Measurements from ENCODE around the gene PRSS22.

PRSS22 gene

GRCh38 chr16:2882650-2883457 lies 24.9 kb upstream of the PRSS22 start, which contains the start of gene FLYWCH2:
Gene FLYWCH2 (plus strand): TSS chr16:2883215. CDS start chr16:2896450, 13,235 bp downstream.
- Histone ChIP-seq H3K79me2 (ENCODE audit: insufficient read depth, low read length) (peaks cover 4% of the 10 kb centered on the region; the same call in 1 of the 2 replicates), H3K36me3 (ENCODE audit: low read length) (no peaks in the 10 kb centered on the region), H3K4me3 (ENCODE audit: insufficient read depth, low read length, poor library complexity, severe bottlenecking) (peak within 1 kb of the TSS; percentile 94), H3K27me3 (ENCODE audit: low read length) (no peaks in the 10 kb centered on the region), H3K27ac (ENCODE audit: low read depth, low read length) (no peak within 1 kb of the TSS), H3K9ac (ENCODE audit: low read length) (peak within 1 kb of the TSS; percentile 89), H2AFZ (ENCODE audit: low read depth, low read length, severe bottlenecking) (peak within 1 kb of the TSS; percentile 91), H3K4me2 (ENCODE audit: low read depth, low read length, poor library complexity, severe bottlenecking) (peak within 1 kb of the TSS; percentile 82), H4K20me1 (ENCODE audit: low read depth, low read length) (no peaks in the 10 kb centered on the region), H3K9me3 (ENCODE audit: insufficient read depth, low read length) (peaks cover 10% of the 10 kb centered on the region), H3F3A (ENCODE audit: insufficient read depth) (no peaks in the 10 kb centered on the region), H3K9me2 (replicated peaks; ENCODE audit: insufficient read depth, low read length) (no peaks in the 10 kb centered on the region)
- TF ChIP-seq EZH2phosphoT487 (conservative IDR thresholded peaks at IDR 0.05; ENCODE audit: low read length) (no peak), CTCF (IDR thresholded peaks at IDR 0.05; ENCODE audit: insufficient read depth, low read length, poor library complexity, severe bottlenecking) (no peak)

- peak overlapping the region; percentile 89 for H3K9ac ChIP-seq (ENCODE audit: low read length)
- no peaks in the 10 kb centered on the region for H4K20me1 ChIP-seq (ENCODE audit: low read depth, low read length)
- peak overlapping the region; percentile 94 for H3K4me3 ChIP-seq (ENCODE audit: insufficient read depth, low read length, poor library complexity, severe bottlenecking)
- H3K9me3 ChIP-seq (ENCODE audit: insufficient read depth, low read length), result peaks cover 10% of the 10 kb centered on the region
- no peaks in the 10 kb centered on the region for H3F3A ChIP-seq (ENCODE audit: insufficient read depth)
- no peaks in the 10 kb centered on the region for H3K9me2 ChIP-seq (replicated peaks; ENCODE audit: insufficient read depth, low read length)
- H3K27ac ChIP-seq (ENCODE audit: low read depth, low read length), result no peak overlapping the region
- TF ChIP-seq EZH2phosphoT487 (conservative IDR thresholded peaks at IDR 0.05; ENCODE audit: low read length) (no peak), CTCF (IDR thresholded peaks at IDR 0.05; ENCODE audit: insufficient read depth, low read length, poor library complexity, severe bottlenecking) (no peak)
- no peaks in the 10 kb centered on the region for H3K27me3 ChIP-seq (ENCODE audit: low read length)
- peak overlapping the region; percentile 74 for H3K4me2 ChIP-seq (ENCODE audit: low read depth, low read length, poor library complexity, severe bottlenecking)
- H3K36me3 ChIP-seq (ENCODE audit: low read length), result no peaks in the 10 kb centered on the region
- H2AFZ ChIP-seq (ENCODE audit: low read depth, low read length, severe bottlenecking), result peak overlapping the region; percentile 91
- H3K79me2 ChIP-seq (ENCODE audit: insufficient read depth, low read length), result peaks cover 4% of the 10 kb centered on the region; the same call in 1 of the 2 replicates
These were observed 24.0 kb upstream of the PRSS22 start for GRCh38 chr16:2881783-2882649.

- Histone ChIP-seq H3K9ac (ENCODE audit: low read length) (no peak overlapping the region), H2AFZ (ENCODE audit: low read depth, low read length, severe bottlenecking) (no peak overlapping the region), H3K27me3 (ENCODE audit: low read length) (no peaks in the 10 kb centered on the region), H3K9me3 (ENCODE audit: insufficient read depth, low read length) (peaks cover 10% of the 10 kb centered on the region), H3K4me3 (ENCODE audit: insufficient read depth, low read length, poor library complexity, severe bottlenecking) (no peak overlapping the region), H3K79me2 (ENCODE audit: insufficient read depth, low read length) (peaks cover 4% of the 10 kb centered on the region; the same call in 1 of the 2 replicates), H3K36me3 (ENCODE audit: low read length) (no peaks in the 10 kb centered on the region), H3F3A (ENCODE audit: insufficient read depth) (no peaks in the 10 kb centered on the region), H3K9me2 (replicated peaks; ENCODE audit: insufficient read depth, low read length) (no peaks in the 10 kb centered on the region), H4K20me1 (ENCODE audit: low read depth, low read length) (no peaks in the 10 kb centered on the region), H3K4me2 (ENCODE audit: low read depth, low read length, poor library complexity, severe bottlenecking) (no peak overlapping the region), H3K27ac (ENCODE audit: low read depth, low read length) (no peak overlapping the region)
- TF ChIP-seq CTCF (IDR thresholded peaks at IDR 0.05; ENCODE audit: insufficient read depth, low read length, poor library complexity, severe bottlenecking), result no peak
- TF ChIP-seq EZH2phosphoT487 (conservative IDR thresholded peaks at IDR 0.05; ENCODE audit: low read length), result no peak
These were observed 22.0 kb upstream of the PRSS22 start for GRCh38 chr16:2879854-2880508.

Measured in SU-DHL-6 (cell line).